DMS 273 treated with DMSO at 0.1 percent for 48 hours (cell line): Measurements from ENCODE around the gene FAS.

ENCODE experiments used
- DNase-seq: peaks from one replicate; lab custom pipeline; 2025; lab: John Stamatoyannopoulos, UW

Gene FAS

GRCh38 chr10:89035461-89035860 lies 44.9 kb downstream of the FAS start:
- no peak for DNase-seq

- DNase-seq = no peak
These were observed 46.5 kb downstream of the FAS start for GRCh38 chr10:89037096-89037495.

- DNase-seq = no peak
These were observed 52.0 kb downstream of the FAS start for GRCh38 chr10:89042562-89042961.

- DNase-seq = no peak
These were observed 52.5 kb downstream of the FAS start for GRCh38 chr10:89043052-89043451.

- DNase-seq = no peak
These were observed 56.8 kb downstream of the FAS start for GRCh38 chr10:89047397-89047796.

- no peak for DNase-seq
These were observed 61.0 kb downstream of the FAS start for GRCh38 chr10:89051593-89051992.

- no peak for DNase-seq
These were observed 63.0 kb downstream of the FAS start for GRCh38 chr10:89053555-89053954.

- DNase-seq = no peak
These were observed 64.6 kb downstream of the FAS start for GRCh38 chr10:89055159-89055558.

GRCh38 chr10:89062861-89063260 lies 72.3 kb downstream of the FAS start:
- DNase-seq = no peak

GRCh38 chr10:89063465-89063864 lies 72.9 kb downstream of the FAS start:
- DNase-seq = no peak

GRCh38 chr10:89064748-89065147 lies 74.2 kb downstream of the FAS start:
- DNase-seq = no peak
